Measurements from ENCODE around the gene PANK1. TPM values are rescaled to one million over a fixed set of nuclear protein-coding genes. Genes with fewer than 3 reads are reported as not detected.

Gene PANK1
- total and polyA plus RNA-seq, 2 of the 8 experiments (the other 6 are each of a cell fraction or from before 2014, with no cell fraction given), result 18.5 to 40.4 TPM

GRCh38 chr10:89621438-89621837 is 23.6 kb downstream of the PANK1 start:
- H2AK5ac ChIP-seq (ENCODE audit: low read depth, low read length), result no peak overlapping the region
- H2BK5ac ChIP-seq (ENCODE audit: low read depth, low read length), result no peak overlapping the region
- H3K18ac ChIP-seq (ENCODE audit: extremely low read depth, low read length), result no peak overlapping the region
- no peak overlapping the region for H4K8ac ChIP-seq (ENCODE audit: extremely low read depth, insufficient read depth, low read length)
- ChIA-PET POLR2A (ENCODE audit: partially characterized antibody) (interaction anchor here (1.7 kb wide), 1 partner anchor 22 kb away, joined by 6 read pairs; no protein-coding TSS in a partner anchor), CTCF (ENCODE audit: partially characterized antibody) (interaction anchor here (1.1 kb wide), 1 partner anchor 59 kb away, joined by 3 read pairs; no protein-coding TSS in a partner anchor)
- no peak overlapping the region for H4K91ac ChIP-seq (replicated peaks; ENCODE audit: insufficient read length, low read length)
- no peaks in the 10 kb centered on the region for H3K27me3 ChIP-seq (replicated peaks in 1 of 4; ENCODE audit: control insufficient read depth in 3 of 4, extremely low read depth in 1 of 4, insufficient read depth in 3 of 4, low read length in 3 of 4)
- no peaks in the 10 kb centered on the region for H3K23me2 ChIP-seq (ENCODE audit: low read depth, low read length)
- peaks cover 10 to 19% of the 10 kb centered on the region in 2 experiments for H3K9me3 ChIP-seq (ENCODE audit: insufficient read depth in 2 of 2, low read depth in 1 of 2, low read length in 1 of 2)
- H2BK15ac ChIP-seq (ENCODE audit: low read length), result no peak overlapping the region
- peaks cover 0 to 75% of the 10 kb centered on the region in 2 experiments; a peak in 3 of 4 replicates for H3K79me2 ChIP-seq (ENCODE audit: control insufficient read depth in 1 of 2, insufficient read depth in 2 of 2, low read length in 2 of 2)
- no peak overlapping the region for H2BK120ac ChIP-seq (replicated peaks; ENCODE audit: low read depth, low read length)
- H3K4me3 ChIP-seq (ENCODE audit: extremely low read depth in 1 of 4, insufficient read depth in 2 of 4, low read depth in 3 of 4, low read length in 4 of 4), result no peak overlapping the region
- H3K4ac ChIP-seq (replicated peaks; ENCODE audit: insufficient read length, low read depth, low read length), result no peak overlapping the region
- H4K5ac ChIP-seq (ENCODE audit: insufficient read length, low read depth, low read length), result no peak overlapping the region
- H3K23ac ChIP-seq (ENCODE audit: insufficient read length), result no peak overlapping the region
- no peak overlapping the region for H3K4me2 ChIP-seq (ENCODE audit: insufficient read depth in 1 of 2, low read depth in 2 of 2, low read length in 2 of 2)
- FAIRE-seq, result no peak
- no peak overlapping the region for H2BK12ac ChIP-seq (ENCODE audit: low read depth, low read length)
- no peak overlapping the region for H3K56ac ChIP-seq (replicated peaks; ENCODE audit: insufficient read length, low read depth, low read length)
- H4K20me1 ChIP-seq (replicated peaks in 1 of 2; ENCODE audit: control insufficient read depth in 1 of 2, insufficient read depth in 2 of 2, low read length in 2 of 2), result peaks cover 0 to under 1% of the 10 kb centered on the region in 2 experiments
- no peak overlapping the region for H3K9ac ChIP-seq (replicated peaks in 1 of 4; ENCODE audit: extremely low read depth in 1 of 4, low read depth in 3 of 4, low read length in 3 of 4)
- H3K27ac ChIP-seq (ENCODE audit: low read depth, low read length), result no peak overlapping the region
- no peak overlapping the region for H3K14ac ChIP-seq (ENCODE audit: insufficient read length)
- H3K36me3 ChIP-seq (ENCODE audit: control insufficient read depth in 2 of 4, insufficient read depth in 4 of 4, low read length in 3 of 4), result peaks cover 0 to 13% (median 3%) of the 10 kb centered on the region in 4 experiments; a peak in 3 of 8 replicates
- WGBS, 2 experiments (ENCODE audit: extremely low coverage in 1 of 2, insufficient coverage in 1 of 2, insufficient read length in 1 of 2, insufficient replicate concordance in 2 of 2, low coverage in 1 of 2, low lambda C conversion rate in 2 of 2, missing lambda C conversion rate in 1 of 2), result 95% methylated on average over 3 of the region's 3 CpGs; no CpG with 5 or more reads in 1 of the 2 experiments
- H2BK20ac ChIP-seq (ENCODE audit: low read length), result no peak overlapping the region
- peaks cover 8% of the 10 kb centered on the region for H3K79me1 ChIP-seq (ENCODE audit: low read depth, low read length)
- no peak for DNase-seq (ENCODE audit: low read depth in 1 of 2, low spot score in 2 of 2)
- no peak overlapping the region for H2AFZ ChIP-seq (ENCODE audit: low read length)
- H3K4me1 ChIP-seq (replicated peaks in 1 of 4; ENCODE audit: control insufficient read depth in 3 of 4, insufficient read depth in 4 of 4, low read length in 3 of 4), result peaks cover 0 to 4% (median 2%) of the 10 kb centered on the region in 4 experiments; a peak in 1 of 7 replicates
- TF ChIP-seq GTF2F1 (IDR thresholded peaks at IDR 0.05; ENCODE audit: borderline replicate concordance, low read depth, low read length) (no peak), POLR2AphosphoS5 (IDR thresholded peaks at IDR 0.05; ENCODE audit: low read depth, low read length) (no peak), BCL11A (IDR thresholded peaks at IDR 0.05; ENCODE audit: low read depth in 2 of 2, low read length in 2 of 2) (no peak), CBX5 (IDR thresholded peaks at IDR 0.05; ENCODE audit: low read depth, low read length) (no peak), CHD1 (IDR thresholded peaks at IDR 0.05; ENCODE audit: low read depth, low read length) (no peak), USF2 (IDR thresholded peaks at IDR 0.05; ENCODE audit: low read length) (no peak), SAP30 (IDR thresholded peaks at IDR 0.05; ENCODE audit: insufficient read depth, insufficient replicate concordance, low read length) (no peak), JUND (IDR thresholded peaks at IDR 0.05; ENCODE audit: low read length) (no peak), MAFK (IDR thresholded peaks at IDR 0.05; ENCODE audit: low read depth, low read length) (no peak), EZH2 (IDR thresholded peaks at IDR 0.05; ENCODE audit: low read depth, low read length, severe bottlenecking) (no peak), TBP (IDR thresholded peaks at IDR 0.05; ENCODE audit: low read depth, low read length) (no peak), SIN3A (conservative IDR thresholded peaks at IDR 0.05 in 1 of 2, IDR thresholded peaks at IDR 0.05 in 1 of 2; ENCODE audit: low read depth in 1 of 2, low read length in 2 of 2) (no peak), TCF12 (IDR thresholded peaks at IDR 0.05; ENCODE audit: low read depth, low read length) (no peak)

All from H1 (cell line).